ENCODE results near the gene POTEF. TPM values are rescaled to one million over a fixed set of nuclear protein-coding genes. Genes with fewer than 3 reads are reported as not detected.
"Not testable (repeated sequence)": the region's sequence is repeated elsewhere in the genome, so short reads cannot be mapped to it uniquely, and the experiment has no call there.

Gene POTEF
- total RNA-seq, 2 donors from 2014 or later: not detected

GRCh38 chr2:130141002-130141401, 12.0 kb upstream of the POTEF start:
- not testable (repeated sequence) for H3K9me3 Mint-ChIP-seq; DNase-seq (ENCODE audit: low spot score in 2 of 2); H3K36me3 Mint-ChIP-seq; H3K27ac Mint-ChIP-seq; ATAC-seq

DNA sequence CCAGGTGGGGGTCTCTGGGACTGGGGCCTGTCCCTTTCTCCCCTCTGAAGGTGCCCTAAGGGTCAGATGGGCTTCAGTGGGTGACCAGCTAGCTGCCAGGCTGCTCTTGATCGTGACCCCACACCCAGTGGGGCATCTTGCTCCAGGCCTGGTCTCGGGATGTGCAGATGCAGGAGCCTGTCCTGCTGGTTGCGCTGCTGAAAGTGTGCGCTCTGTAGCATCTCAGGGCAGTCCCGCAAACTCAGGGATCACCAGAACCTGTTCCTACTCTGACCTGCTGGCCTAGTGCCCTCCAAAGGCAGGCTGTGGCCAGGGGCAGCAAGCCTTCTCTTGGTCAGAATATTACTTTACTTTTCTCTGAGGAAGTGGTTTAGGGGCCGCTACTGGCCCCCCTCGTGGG, 11.5 kb upstream of the POTEF start:
- H3K36me3 Mint-ChIP-seq; H3K27ac Mint-ChIP-seq; ATAC-seq; H3K9me3 Mint-ChIP-seq; DNase-seq (ENCODE audit: low spot score in 2 of 2): not testable (repeated sequence)

- not testable (repeated sequence) for H3K36me3 Mint-ChIP-seq; H3K9me3 Mint-ChIP-seq; H3K27ac Mint-ChIP-seq; ATAC-seq; DNase-seq (ENCODE audit: low spot score in 2 of 2)
Measured at GRCh38 chr2:130139331-130140280, 10.6 kb upstream of the POTEF start.

DNA sequence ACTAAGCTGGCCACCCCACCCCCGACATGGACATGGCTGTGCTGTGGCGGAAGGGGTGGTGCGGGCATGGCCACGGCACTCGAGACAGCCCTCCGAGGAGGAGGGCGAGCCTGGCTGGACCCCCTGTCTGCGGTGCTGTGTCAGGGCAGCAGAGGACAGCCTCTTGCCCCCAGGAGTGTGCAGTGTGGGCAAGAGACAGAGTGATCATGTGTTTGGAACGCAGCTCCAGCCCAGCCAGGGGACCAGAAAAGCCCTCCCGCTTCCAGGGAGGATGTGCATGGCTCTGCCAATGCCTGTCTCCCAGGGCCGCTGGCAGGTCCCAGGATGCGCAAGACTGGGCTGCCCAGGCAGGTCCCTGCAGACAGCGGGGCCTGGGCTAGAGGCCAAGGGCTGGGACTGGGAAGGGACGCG, 9.8 kb upstream of the POTEF start:
- H3K27ac Mint-ChIP-seq; DNase-seq (ENCODE audit: low spot score in 2 of 2); H3K36me3 Mint-ChIP-seq; ATAC-seq; H3K9me3 Mint-ChIP-seq: not testable (repeated sequence)

- ATAC-seq; H3K36me3 Mint-ChIP-seq; H3K9me3 Mint-ChIP-seq; DNase-seq (ENCODE audit: low spot score in 2 of 2); H3K27ac Mint-ChIP-seq: not testable (repeated sequence)
Measured at GRCh38 chr2:130138326-130138725, 9.3 kb upstream of the POTEF start.

DNA sequence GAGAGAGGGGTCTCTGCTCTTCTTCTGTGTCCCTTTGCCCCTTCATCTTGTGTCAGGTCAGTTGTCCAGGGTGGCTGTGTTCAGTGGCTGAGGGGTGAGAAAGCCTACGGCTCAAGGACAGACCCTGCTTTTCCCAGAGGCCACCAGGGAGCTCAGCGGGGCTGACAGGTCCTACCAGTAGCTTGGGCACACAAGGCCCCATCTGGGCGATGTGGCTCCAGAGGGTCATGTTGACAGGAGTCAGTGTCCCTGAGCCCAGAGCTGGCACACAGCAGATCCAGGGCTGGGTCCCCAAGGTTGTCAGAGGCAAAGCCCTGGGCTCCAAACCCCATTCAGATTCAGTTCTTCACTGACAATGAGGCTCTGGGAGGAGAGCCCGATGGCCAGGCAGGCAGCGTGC, 8.1 kb upstream of the POTEF start:
- ATAC-seq; H3K27ac Mint-ChIP-seq; H3K9me3 Mint-ChIP-seq; H3K36me3 Mint-ChIP-seq; DNase-seq (ENCODE audit: low spot score in 2 of 2): not testable (repeated sequence)

DNA sequence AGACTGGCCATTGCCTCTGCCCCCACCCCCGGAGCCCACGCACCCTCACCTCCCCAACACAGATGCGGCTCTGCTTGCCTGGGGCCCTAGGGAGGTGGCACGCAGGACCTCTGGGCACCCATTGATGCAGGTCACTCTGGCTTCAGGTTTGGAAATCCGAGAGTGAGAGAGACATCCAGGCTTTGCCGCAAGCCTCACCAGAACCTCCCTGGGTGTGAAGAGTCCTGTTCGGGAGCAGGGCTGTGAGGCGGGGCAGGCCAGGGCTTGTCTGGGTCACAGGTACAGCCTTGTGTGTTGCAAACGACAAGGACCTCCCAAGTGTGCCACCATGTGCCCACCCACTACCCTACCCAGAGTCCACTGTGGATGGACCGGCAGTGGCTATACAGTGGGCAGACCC, 7.5 kb upstream of the POTEF start:
- H3K9me3 Mint-ChIP-seq; H3K36me3 Mint-ChIP-seq; H3K27ac Mint-ChIP-seq; ATAC-seq; DNase-seq (ENCODE audit: low spot score in 2 of 2): not testable (repeated sequence)

DNA sequence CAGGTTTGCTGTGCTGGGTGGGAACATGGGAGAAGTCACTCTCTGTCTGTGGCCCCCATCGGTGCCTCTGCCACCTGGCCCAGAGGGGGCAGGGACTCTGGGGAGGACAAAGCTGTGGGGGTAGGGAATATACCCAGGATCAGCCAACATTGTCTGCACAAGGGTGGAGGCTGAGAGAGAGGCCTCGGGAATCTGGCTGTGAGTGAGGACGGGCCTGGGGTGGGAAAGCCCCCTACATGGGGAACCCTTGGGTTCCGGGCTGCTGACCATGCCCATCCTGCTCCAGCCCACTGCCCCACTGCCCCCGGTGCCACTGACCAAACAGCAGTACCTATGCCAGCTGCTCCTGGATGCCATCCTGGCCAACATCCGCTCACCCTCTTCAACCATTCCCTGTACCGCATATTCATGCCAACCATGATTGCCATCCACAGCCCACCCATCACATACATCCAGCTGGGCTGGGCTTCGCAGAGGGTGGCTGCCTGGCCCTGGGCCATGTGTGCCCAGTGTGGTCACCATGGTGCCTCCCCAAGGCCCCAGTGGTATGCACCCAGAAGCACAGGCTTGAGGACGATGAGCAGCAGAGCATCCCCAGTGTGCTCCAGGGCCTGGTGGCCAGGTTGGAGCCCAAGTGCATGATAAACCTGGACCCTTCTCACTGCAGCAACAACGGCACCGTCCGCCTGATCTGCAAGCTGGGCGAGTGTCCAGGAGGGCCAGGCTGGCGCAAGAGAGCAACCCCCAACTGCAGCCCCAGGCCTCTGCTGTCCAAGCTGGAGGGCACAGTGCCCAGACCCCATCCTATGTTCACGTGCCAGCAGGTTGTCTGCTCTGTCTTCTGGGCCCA, 6.9 kb upstream of the POTEF start:
- no peak for ATAC-seq
- H3K9me3 Mint-ChIP-seq: no peaks in the 10 kb centered on the region
- no peak overlapping the region for H3K27ac Mint-ChIP-seq
- H3K36me3 Mint-ChIP-seq: no peaks in the 10 kb centered on the region
- DNase-seq (ENCODE audit: low spot score in 2 of 2): no peak

GRCh38 chr2:130128464-130128863, 558 bp downstream of the POTEF start:
- not testable (repeated sequence) for H3K9me3 Mint-ChIP-seq; H3K27ac Mint-ChIP-seq; DNase-seq (ENCODE audit: low spot score in 2 of 2); H3K36me3 Mint-ChIP-seq; ATAC-seq

GRCh38 chr2:130127726-130128125, 1.3 kb downstream of the POTEF start:
- H3K9me3 Mint-ChIP-seq; H3K36me3 Mint-ChIP-seq; ATAC-seq; DNase-seq (ENCODE audit: low spot score in 2 of 2); H3K27ac Mint-ChIP-seq: not testable (repeated sequence)

DNA sequence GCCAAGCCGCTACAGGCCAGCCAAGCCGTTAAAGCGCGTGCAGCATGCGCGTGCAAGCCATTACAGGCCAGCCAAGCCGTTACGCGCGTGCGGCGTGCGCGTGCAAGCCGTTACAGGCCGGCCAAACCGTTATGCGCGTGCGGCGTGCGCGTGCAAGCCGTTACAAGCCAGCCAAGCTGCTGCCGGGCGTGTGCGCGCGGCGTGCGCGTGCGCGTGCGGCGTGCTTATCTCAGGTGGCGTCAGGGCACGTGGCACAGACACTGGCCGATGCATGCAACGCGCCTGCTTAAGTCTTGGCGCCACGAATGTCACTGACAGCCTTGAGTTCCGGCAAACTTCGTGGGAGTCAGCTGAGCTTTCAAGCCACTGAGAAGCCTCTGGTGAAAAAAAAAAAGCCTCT, 8.1 kb downstream of the POTEF start:
- ATAC-seq; H3K9me3 Mint-ChIP-seq; H3K36me3 Mint-ChIP-seq; DNase-seq (ENCODE audit: low spot score in 2 of 2); H3K27ac Mint-ChIP-seq: not testable (repeated sequence)

DNA sequence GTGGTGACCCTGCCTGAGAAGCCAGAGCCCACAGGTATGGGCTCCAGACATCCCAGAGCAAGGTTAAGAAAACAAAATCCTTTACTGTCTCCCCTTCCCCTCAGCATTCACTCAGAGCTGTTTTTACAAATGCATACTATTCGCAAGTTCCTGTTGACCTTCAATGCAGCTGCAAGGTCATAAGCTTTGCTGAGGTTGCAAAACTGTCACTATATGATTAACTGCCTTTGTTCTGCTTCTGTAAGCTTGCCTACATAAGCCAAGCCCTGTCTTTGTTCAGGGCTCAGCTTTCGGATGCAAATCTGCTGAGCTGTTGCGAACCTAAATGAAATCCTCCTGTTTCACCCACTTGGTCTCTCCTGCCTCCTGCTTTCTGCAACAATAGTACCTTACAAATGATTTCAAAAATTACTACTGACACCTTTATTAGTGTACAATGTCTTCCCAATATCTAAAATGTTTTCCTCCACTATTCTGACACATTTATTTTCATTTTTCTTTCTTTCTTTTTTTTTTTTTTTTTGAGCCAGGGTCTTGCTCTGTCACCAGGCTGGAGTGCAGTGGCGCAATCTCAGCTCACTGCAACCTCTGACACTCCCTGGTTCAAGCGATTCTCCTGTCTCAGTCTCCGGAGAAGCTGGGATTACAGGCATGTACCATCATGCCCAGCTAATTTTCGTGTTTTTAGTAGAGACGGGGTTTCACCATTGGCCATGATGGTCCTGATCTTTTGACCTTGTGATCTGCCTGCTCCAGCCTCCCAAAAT, 26.2 kb downstream of the POTEF start:
- H3K9me3 Mint-ChIP-seq; ATAC-seq; DNase-seq (ENCODE audit: low spot score in 2 of 2); H3K27ac Mint-ChIP-seq; H3K36me3 Mint-ChIP-seq: not testable (repeated sequence)

DNA sequence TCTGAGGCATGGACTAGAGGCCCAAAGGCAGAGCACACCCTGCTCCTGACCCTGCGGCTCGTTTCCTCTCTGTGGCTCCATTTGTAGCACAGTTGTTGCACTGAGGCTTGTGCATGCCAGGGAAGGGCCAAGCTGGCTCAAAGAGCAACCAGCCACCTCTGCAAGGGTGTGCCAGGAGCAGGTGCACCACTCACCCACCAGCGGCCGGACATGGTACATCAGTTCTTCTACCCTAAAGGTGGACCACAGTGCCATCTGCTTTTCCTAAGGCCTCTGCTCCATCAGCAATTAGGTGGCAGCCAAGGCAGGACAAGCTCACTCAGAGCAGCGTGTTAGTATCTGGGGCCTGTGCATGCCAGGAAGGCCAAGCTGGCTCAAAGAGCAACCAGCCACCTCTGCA, 66.4 kb downstream of the POTEF start:
- DNase-seq (ENCODE audit: low spot score in 2 of 2); H3K36me3 Mint-ChIP-seq; H3K9me3 Mint-ChIP-seq; ATAC-seq; H3K27ac Mint-ChIP-seq: not testable (repeated sequence)

DNA sequence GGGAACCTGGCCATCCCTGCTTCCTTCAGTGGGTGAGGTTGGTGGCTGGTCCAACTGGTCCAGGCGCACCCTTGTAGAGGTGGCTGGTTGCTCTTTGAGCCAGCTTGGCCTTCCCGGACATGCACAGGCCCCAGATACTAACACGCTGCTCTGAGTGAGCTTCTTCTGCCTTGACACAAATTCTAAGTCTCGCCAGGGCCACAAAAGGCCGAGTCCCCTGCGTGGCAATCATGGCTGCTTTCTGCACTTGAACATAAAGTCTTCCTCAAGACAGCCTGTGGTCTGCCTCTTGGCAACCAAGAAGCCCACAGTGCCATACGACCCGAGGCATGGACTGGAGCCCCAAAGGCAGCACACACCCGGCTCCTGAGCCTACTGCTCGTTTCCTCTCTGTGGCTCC, 69.0 kb downstream of the POTEF start:
- not testable (repeated sequence) for H3K36me3 Mint-ChIP-seq; H3K9me3 Mint-ChIP-seq; ATAC-seq; DNase-seq (ENCODE audit: low spot score in 2 of 2); H3K27ac Mint-ChIP-seq

DNA sequence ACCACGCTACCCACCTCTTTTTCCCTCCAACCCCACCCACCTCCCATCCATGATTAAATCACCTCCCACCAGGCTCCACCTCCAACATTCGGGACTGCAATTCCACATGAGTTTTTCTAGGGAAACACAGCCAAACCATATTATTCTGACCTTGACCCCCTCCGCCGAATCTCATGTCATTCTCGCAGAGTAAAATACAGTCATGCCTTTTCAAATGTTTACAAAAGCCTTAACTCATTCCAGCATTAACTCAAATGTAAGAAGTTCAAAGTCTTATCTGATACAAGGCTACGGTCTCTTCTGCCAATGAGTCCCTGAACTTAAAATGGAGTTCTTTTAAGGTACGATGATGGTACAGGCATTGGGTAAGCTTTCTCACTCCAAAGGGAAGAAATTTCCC, 72.7 kb downstream of the POTEF start:
- not testable (repeated sequence) for H3K9me3 Mint-ChIP-seq; ATAC-seq; H3K36me3 Mint-ChIP-seq; H3K27ac Mint-ChIP-seq; DNase-seq (ENCODE audit: low spot score in 2 of 2)

DNA sequence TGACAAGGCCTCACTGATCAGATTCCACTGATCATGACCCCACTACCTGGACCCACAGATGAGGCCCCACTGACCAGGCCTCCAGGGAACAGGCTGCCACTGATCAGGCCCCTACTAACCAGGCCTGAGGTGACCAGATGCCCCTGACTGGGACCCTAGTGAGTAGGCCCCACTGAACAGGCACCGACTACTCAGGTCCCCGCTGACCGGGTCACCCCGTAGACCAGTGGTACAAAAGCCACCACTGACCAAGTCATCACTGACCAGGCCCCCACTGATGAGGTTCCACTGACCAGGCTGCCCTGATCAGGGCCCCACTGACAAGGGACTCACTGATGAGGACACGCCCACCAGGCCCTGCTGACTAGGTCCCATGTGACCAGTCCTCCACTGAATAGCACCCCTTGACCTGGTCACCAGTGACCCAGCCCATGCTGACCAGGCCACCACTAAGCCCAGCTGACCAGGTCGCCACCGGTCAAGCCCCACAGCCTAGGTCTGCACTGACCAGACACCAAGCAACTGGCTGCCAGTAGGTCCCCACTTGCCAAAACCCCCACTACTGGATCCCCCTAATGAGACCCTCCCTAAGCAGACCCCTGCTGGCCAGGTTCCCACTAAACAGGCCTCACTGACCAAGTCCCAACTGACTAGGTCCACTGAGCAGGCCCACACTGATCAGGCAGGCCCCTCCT, 75.7 kb downstream of the POTEF start:
- not testable (repeated sequence) for H3K36me3 Mint-ChIP-seq; H3K9me3 Mint-ChIP-seq; DNase-seq (ENCODE audit: low spot score in 2 of 2); H3K27ac Mint-ChIP-seq; ATAC-seq
